GM21528 (cell line): ENCODE measurements around the gene OR9Q1.

Source experiments
- ATAC-seq: cut with Tn5 transposase; IDR thresholded peaks from one replicate; pipeline ENCODE4 v1.9.1; 2021; ENCODE audit warnings: mild to moderate bottlenecking, moderate library complexity; ENCODE audit not compliant: unreplicated experiment, low FRiP score

Gene OR9Q1

DNA sequence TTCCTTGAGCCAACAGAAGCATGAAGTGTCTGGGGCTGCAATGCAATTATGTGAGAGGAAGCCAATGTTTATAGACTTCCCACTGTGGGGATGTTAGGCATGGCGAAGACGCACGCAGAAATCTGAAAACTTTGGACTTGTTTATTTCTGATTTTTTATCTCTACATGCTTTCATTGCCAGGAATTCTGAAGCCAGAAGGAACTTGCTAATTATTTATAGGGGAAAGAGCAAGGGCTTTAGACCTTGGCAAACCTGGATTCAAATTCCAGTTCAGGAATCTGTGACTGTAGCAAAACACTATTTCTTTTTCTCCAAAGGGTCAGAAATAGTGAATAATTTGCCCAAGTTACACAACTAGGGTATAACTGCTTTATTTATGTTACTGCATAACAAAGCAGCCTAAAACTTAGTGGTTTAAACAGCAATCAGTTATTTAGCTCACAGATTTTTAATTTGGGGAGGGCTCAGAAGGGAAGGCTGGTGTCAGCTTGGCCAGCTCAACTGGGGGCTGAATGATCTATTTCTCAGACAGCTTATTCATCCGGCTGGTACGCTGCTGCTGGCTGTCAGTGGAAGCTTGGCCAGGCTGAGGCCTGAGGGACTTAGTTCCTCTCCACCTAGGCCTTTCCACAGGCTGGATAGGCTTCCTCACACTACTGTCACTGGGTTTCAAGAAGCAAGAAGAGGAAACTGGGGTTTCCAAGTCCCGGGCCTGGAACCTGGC lies 5.2 kb downstream of the OR9Q1 start:
- no peak for ATAC-seq

DNA sequence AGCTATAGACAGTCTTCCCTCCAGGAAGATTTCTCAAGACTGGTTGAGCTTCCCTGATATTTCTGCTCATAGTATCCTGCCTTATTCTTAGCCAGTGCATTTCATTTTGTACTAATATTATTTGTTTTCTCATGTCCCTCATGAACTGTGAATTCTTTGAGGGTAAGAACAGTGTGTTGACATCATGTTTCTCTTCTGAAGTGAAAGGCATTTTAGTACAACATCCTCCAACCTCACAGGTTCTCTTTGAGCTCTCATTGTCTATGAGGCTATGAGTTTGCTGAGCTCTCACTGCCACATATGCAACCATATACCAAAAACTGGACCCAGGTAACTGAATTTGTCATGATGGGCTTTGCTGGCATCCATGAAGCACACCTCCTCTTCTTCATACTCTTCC lies 7.0 kb downstream of the OR9Q1 start, which contains the start of gene OR6Q1:
OR6Q1 (plus strand) TSS at position 301 of the 400 bp plus-strand sequence; CDS start at position 301, 0 bp downstream.
- no peak for ATAC-seq

DNA sequence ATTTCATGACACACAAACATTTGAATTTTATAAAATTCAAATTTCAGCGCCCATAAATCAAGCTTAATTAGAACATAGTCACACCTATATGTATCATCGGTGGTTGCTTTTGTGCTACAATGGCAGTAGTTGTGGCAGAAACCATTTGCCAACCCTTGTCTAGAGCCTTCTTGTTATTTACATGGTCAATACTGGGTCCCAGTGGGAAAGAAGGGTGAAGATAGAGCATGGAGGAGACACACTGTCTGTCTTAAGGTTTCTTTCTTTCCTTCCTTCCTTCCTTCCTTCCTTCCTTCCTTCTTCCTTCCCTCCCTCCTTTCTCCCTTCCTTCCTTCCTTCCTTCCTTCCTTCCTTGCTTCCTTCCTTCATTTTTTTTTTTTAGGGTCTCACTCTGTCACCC lies 10.8 kb downstream of the OR9Q1 start:
- ATAC-seq: no peak

DNA sequence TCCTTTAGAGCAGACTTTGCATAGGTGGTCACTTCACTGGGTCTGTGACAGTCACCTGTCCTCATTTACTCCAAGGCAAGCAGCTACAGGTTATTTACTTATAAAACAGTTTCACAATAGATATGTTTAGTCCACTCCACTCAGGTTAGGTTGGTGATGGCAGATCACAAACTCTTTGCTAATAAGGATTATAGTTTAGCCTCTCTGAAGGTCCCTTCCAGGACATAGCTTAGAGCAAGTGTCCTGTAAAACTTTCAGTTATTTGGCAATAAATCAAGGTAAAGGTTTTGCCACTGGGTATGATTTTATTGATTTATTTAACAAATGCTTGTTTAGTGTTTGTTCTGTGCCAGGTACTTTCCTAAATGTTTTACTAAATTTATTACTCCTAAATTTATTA lies 15.9 kb downstream of the OR9Q1 start:
- no peak for ATAC-seq

DNA sequence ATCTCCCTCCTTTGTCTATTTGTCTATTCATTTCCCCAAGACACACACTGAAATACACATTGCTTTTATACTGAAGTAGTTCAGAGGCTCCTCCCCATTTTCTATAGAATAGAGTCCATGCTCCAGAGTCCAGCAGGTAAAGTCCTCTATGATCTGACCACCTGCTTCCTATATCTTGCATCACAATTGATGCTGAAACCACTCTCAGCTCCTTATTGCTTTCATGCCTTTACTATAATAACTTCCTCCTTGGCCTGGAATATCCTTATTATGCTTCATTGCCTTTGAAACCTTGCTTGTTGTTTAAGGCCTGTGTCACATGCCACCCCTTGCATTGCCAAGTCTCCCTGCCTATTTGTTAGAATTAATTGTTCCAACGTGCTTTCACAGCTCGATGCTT lies 19.7 kb downstream of the OR9Q1 start:
- ATAC-seq: no peak

DNA sequence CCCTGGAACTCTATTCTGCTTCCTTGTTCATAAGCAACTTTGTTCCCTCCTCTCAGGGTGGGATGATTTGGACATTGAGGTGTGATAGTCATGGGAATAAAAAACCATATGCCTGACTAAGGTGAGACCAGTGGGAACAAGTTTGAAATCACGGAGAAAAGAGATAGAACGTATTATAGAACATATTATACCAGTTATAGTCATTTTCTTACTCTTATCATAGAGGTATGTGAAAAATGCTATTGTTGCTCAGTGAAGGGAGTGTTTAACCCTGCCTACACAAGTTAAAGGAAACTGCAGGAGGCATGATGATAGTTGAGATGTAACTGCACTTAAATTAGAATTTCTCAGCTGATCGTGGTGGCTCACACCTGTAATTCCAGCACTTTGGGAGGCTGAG lies 22.6 kb downstream of the OR9Q1 start:
- no peak for ATAC-seq

DNA sequence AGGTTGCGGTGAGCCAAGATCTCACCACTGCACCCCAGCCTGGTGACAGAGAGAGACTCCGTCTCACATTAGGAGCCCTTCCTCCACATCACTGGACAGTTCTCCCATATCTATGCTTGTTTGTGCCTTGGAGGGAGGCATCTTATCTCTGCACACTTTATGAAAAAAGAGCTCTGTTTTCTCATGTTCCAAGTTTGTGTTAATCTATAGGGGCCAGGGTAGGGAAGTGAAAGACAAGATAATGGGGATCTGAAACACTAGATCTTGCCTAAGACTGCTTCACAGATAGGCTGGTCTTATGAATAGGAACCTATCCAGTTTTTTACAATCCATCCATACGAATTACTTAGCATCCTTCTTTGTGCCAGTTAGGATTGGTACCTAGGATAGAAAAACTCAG lies 24.1 kb downstream of the OR9Q1 start:
- ATAC-seq: no peak

DNA sequence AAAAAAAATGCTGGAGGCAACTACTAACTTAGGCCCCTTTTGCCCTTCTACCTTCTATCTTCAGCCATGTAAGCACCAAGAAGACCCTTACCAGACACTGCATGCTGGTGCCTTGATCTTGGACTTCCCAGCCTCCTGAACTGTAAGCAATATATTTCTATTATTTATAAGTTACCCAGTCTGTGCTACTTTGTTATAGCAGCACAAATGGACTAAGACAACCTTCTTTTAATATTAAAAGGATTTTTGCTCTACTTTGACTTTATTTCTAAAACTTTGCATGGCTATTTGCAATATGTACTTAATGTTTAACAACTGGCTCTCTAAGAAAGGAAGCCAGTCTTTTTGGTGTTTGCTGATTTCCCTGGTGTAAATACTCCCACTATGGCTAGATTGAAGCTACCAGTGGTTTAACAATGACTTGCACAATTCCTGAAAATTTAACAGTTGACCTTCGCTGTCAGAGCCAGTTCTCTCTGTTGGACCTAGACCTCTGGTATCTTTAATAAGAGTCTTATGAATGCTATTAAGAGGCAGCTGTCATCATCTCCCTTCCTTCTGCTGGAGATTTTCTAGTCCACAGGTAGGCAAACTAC lies 32.2 kb downstream of the OR9Q1 start:
- ATAC-seq: no peak

DNA sequence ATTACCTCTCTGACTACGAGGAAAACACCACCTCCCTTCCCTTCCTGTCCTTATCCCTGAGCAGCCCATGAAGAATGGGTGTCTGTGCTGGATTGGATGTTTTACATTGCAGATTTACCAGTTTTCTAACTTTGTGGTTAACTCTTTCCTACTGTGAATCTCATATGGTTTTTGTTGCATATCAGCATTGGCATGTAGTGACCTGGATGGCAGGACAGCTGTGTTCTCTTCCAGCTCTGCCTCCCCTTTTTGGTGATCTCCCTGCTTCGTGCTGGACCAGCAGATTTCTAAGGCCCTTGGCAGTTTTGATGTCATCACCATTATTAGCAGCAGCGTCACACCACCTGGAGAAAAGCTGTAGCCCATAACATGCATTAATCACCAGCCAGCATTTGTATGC lies 33.8 kb downstream of the OR9Q1 start:
- no peak for ATAC-seq

DNA sequence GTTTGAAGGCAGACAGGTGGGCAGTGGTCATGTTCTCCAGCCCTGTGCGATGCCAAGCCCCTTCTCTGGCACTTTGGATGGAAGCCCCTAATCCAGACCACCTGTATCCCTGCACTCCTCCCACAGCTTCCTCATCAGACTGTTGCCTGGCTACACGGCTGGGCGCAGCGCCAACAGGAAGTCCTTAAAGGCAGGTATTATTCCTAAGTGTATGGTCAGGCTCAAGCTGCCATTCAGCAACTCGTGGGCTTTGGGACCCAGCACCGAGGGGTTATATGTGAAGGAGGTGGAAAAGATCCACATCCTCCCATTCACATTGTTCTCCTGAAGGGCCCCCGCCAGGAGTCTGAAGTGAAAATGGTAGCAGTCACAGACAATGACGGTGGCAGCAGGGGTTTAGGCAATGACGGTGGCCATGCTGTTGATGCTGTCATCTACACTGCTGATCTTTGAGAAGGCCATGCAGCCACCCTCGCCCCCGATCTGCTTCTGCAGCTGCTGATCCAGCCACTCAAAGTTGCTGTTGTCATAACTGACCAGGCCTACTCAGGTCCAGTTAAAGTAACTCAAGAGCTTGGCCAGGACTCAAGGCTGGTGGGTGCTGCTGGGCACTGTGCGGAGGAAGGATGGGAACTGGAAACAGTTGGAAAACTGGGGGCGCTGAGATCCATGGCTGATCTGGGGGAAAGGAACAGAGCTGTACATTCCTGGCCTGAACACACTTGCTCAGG lies 34.8 kb downstream of the OR9Q1 start:
- no peak for ATAC-seq

DNA sequence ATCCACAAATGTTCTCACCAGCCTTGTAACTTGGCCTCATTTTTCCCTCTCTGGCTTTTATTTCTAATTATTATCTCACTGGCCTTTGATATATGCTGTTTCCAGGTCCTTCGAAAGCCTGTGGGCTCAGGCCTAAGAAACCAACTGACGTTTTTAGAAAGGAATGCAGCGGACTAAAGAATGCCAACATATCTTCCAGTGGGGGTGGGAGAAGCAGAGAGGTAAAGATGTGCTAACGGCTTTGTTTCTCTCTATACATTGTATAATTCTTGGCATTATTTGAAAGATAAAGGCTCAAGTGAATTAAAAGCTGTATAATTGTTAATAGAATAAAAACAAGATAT lies 35.3 kb downstream of the OR9Q1 start:
- no peak for ATAC-seq

DNA sequence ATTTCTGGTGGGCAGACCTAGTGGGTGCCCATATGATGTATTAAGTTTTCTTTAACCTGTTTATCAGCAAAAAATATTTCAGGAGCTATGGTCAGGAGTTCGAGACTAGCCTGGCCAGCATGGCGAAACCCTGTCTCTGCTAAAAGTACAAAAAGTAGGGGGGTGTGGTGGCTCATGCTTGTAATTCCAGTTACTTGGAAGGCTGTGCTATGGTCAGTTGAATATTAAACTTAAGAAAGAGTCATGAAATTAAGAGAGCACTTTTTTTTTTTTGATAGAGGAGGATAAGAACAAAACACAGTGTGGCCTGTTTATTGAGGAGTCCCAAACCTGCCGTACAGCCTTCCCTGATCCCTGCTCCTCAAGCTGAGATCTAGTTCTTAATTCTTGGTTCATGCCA lies 36.9 kb downstream of the OR9Q1 start:
- ATAC-seq: no peak

DNA sequence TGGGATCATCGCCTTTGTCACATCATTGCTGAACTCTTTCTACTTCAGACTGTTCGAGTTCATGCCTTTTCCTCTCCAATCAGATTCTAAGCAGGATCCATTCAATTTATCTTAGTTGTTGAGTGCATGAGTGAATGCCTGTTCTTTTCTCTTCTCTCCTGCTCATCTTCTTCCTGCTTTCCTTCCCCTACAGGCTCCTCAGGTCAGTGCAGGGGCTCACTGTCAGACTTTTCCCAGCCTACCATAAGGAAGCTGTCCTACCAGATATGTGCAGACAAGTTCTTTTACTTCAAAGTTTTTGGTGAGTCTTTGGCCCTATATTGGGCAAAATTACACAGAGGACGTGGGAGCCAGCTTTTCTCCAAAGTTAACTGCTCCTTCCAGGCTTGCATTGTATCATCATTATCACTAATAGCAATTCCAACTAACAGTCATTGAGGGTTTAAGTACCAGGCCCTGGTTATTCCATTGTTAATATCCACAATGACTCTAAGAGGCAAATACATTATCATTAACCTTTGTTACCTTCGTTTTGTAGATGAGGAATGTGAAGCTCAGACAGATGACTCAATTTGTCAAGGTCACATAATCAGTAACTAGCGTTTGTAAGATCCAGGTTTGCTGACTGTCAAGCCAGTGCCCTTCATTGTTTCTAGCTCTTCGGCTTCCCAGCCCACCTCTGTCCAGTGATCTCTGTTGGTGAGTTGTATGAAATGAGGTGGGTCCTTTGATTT lies 37.4 kb downstream of the OR9Q1 start:
- ATAC-seq: no peak

DNA sequence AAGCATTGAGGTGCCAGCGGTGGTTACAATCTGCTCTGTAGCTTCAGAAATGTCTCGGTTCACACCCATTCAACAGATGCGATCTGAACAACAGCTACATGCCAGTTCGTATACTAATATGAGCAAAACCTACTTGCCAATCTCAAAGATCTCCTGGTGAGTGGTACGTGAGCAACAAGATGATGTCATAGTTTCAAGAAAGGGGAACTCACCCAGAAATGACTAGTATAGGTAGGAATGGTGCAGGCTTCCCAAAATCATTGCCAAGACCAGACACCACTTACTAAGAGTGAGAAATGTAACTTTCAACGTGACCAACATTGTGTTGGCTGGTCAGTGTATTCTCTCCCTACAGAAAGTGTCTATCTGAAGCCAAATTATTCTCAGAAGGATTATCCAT lies 38.1 kb downstream of the OR9Q1 start:
- ATAC-seq: no peak

DNA sequence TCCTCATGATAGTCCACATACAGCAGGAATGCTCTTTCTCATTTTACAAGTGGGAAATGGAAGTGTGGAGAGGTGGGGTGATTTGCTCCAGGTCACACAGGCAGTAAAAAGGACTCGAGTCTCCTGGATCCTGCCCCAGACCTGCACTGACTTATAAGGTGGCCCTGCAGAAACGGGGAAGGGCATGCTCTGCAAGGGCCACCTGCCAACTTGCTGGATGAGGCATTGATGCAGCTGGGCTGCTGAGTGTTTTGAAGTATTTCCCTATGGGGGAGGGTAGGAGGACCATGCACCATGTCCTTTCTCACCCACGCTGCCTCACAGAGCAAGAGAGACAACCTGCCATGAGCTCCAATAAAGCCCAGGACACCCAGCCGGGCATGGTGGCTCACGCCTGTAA lies 44.0 kb downstream of the OR9Q1 start:
- no peak for ATAC-seq

DNA sequence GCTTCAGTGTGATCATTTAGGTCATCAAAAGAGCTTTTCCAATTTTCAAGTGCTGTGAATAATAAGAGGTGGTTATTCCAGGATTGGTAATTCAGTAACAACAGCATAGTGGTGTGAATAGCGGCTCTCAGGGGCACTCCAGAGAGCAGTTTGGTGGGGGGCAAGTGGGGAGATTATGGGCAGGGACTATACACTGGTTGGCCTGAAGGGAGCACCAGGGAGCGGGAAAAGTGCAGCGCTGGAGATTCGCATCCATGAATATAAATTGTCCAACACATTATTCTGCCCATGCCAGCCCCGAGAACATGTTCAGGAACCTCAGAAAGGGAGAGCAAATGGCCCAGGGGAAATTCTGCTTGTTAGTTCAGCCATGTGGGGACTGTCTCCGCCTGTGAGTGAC lies 45.0 kb downstream of the OR9Q1 start:
- ATAC-seq: no peak

DNA sequence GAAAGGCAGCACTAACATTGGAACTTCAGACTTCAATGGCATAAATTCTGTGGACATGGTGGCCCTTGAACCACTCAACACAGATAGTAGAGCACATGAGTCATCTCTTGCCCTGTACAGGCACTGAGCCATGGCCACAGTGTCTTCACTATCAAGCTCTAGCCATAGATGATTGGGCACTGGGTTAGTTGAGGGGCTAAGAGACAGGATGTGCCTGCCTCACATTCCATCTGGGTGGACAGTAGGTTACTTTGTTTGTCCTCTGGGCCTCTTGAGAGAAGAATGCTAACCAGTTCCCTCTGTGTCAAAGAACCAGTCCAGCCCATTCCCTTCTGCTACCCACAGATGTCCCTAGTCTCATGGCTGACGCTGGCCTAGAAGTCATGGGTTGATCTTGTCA lies 46.9 kb downstream of the OR9Q1 start:
- no peak for ATAC-seq

DNA sequence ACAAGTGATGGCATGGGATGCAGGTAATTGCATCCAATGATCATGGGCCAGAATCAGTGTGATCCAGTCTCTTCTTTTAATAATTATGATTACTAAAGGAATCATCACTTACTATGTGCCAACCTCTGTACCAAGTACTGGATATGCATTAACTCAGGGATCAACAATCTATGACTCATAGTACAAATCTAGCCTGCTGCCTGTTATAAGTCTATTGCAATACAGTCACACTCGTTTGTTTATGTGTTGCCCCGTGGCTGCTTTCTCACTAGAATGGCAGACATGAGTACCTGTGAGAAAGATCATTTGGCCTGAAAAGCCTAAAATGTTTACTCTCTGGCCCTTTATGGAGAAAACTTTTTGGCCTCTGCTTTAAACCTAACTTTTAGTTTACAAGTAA lies 52.1 kb downstream of the OR9Q1 start:
- ATAC-seq: no peak

DNA sequence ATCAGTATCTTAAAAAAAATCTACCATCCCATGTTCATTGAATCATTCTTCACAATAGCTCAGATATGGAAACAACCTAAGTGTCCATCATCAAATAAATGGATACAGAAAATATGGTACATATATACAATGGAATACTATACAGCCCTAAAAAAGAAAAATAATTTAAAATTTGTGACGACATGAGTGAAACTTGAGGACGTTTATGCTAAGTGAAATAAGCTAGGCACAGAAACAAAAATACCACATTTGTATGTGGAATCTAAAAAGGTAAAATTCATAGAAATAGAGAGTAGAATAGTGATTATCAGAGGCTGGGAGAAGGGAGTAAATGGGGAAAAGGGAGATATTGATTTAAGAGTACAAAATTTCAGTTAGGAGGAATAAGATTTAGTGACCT lies 62.8 kb downstream of the OR9Q1 start:
- ATAC-seq: no peak

DNA sequence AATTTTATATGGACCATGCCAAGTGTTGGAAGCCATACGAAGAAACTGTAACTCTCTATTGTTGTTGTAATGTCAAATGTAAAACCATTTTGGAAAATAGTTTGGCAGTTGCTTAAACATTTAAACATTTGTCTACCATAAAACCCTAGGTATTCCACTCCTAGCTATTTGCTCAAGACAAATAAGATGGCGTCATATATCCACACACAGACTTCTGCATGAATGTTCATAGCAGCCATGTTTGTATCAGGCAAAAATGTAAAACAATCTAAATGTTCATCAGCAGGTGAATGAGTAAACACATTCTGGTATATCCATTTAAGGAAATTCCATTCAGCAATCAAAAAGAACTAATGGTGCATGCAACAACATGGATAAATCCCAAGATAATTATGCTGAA lies 73.8 kb downstream of the OR9Q1 start:
- no peak for ATAC-seq

DNA sequence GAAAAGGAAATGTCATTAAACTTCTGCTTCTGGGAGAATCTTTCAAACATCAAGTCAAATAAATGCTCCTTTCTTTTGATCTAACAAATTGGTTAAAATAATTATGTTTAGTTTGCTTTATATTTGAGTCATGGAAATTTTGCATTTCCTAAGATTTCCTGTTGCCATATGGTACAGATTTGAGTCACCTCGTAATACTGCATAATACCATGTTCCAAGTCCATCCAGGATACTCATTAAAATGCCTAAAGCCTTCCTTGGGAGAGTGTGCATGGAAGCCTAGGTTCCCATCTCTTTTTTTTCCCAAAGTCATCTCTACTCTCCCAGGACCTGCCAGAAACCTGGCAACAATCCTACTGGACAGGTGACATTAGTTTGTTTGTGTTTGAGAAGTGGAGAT lies 97.4 kb downstream of the OR9Q1 start:
- no peak for ATAC-seq
